ELR (cell line): ENCODE data around the gene PREX1.
"Not testable (repeated sequence)": the region's sequence is repeated elsewhere in the genome, so short reads cannot be mapped to it uniquely, and the experiment has no call there.

Experiments used
- DNase-seq: peaks from one replicate; pipeline ENCODE4 v3.0.0-alpha.2; 2015; ENCODE audit warnings: low read depth

Gene PREX1

DNA sequence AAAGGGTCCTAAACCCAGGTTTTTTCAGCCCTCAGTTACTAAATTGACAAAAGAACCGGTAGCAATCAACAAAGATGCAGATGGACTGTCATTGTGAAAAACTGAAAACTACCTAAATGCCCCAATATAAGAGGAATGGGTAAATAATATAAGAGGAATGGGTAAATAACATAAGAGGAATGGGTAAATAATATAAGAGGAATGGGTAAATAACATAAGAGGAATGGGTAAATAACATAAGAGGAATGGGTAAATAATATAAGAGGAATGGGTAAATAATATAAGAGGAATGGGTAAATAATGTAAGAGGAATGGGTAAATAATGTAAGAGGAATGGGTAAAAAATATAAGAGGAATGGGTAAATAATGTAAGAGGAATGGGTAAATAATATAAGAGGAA is 15.7 kb downstream of the PREX1 start:
- not testable (repeated sequence) for DNase-seq

DNA sequence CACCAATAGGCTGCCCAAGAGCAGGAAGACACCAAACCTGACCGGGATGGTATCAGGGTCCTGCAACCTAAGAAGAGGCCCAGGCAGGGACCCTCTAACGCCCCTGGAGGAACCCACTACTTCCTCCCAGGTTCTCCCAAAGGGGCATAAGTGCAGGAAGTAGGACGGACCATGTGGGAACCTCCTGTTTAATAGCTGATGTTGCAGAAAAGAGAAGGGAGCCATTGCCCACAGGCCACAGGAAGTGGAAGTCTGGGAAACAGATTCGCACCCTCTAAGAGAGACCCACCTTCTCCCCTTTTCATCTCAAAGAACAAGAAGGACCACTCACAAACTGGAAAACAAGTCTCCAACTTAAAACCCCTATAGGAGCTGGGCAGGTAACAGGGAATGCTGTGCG is 18.1 kb downstream of the PREX1 start:
- no peak for DNase-seq

DNA sequence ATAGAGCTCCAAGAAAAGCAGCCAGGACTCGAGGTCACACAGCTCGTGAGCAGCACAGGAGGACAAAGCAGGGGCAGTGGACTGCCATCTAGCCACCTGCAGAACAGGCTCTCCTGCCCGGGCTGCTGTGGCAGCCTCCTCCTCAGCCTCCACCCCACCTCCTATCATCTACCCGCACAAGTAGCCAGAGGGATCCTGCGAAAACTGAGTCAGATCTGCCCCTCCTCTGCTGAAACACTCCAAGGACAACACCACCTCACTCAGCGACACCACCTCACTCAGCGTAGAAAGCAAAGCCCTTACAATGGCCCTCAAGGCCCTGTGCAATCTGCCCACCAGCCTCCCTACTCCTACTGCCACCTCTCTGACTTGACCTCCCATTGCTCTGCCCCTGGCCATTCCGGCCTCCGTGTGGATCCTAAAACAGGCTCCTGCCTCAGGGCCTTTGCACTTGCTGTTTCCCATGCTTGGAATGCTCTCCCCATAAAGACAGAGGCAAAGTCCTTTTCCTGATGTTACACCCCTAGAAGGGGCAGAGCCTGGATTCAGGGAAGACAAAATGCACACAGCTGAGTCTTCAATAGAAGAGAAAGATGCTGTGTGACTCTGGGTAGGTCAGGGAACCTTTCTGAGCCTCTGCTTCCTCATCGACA is 19.3 kb downstream of the PREX1 start:
- DNase-seq, result no peak

DNA sequence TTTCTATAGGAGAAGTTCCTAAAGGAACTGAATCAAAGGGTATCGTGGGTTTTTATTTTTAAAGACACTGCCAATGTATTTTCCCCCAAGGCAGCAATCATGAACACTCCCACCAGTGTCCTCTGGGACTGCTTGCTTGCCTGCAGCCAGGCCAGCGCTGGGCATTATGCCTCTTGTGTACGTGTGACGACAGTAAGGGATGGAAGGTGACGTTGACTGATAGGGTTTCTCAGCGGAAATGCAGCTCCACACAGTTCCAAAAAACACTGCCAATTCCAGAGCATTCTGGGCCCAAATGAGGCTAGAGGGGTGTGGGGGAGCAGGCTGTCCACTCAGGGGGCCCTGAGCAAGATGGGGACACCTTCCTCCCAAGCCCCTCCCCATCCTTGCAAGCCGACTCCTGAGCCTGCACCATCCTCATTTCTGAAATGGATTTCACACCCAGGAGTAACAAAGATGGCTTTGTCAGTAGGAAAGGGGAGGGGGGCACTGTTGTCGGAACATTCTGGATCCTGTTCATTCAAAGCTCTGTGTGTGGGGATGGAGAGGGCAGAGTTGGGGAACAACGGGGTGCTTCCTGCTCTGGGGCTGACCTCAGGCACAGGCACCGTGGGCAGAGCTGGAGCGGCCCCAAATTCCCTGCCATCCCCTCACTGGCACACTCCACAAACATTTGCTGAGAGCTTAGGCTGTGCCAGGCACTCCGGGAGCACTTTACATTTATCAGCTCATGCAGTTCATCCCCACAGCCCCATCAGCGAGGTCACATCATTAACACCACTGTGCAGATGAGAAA is 20.0 kb downstream of the PREX1 start:
- DNase-seq, result no peak

DNA sequence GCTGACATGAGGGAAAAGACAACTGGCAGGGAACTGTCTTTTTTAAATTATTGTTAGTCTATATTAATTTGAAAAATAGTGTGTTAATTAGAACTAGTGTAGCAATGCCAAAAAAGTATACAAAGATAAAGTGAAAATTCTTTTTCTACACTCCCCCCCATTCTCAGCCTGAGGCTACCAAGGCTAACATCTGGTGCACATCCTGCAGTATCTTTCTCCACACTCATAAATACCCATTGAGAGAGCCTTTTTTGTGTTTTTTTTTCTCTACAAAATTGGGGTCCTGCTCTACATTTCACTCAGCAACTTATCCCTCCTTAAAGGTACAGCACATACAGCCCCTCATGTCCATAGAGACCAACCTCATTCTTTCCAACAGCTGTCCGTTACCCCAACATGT is 20.7 kb downstream of the PREX1 start:
- no peak for DNase-seq

DNA sequence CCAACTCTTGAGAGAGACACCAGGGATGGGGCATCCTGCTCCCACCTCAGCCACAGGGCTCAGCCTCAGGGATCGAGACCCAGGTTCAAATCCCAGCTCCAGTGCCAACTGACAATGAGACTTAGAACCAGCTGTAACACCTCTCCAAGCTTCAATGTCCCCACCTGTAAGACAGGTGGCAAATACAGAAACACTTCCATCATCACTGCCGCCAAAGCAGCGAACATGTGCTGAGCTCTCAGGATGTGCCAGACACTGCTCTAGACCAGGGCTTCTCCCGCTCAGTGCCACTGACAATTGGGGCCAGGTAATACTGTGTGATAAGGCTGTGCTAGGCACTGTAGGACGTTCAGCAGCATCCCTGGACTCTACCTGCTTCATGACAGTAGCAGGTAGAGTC is 22.1 kb downstream of the PREX1 start:
- no peak for DNase-seq

DNA sequence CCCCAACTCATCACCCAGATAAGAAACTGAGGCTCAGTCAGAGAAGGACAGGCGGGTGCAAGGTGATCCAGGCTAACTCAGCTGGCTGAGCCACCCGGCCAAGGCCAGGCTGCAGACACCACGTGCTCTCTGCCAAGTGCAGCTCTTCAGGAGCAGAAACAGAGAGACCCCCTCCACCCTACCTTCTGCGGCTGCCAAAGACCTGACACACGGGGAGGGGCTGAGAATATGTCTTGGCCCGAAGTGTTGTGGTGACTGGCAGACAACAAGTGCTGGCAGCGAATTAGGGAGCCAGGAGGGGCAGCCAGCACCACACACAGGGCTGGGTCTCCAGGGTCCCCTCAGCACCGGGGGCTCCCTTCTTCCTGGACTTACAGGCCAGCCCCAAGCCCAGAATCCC is 22.5 kb downstream of the PREX1 start:
- DNase-seq, result no peak

DNA sequence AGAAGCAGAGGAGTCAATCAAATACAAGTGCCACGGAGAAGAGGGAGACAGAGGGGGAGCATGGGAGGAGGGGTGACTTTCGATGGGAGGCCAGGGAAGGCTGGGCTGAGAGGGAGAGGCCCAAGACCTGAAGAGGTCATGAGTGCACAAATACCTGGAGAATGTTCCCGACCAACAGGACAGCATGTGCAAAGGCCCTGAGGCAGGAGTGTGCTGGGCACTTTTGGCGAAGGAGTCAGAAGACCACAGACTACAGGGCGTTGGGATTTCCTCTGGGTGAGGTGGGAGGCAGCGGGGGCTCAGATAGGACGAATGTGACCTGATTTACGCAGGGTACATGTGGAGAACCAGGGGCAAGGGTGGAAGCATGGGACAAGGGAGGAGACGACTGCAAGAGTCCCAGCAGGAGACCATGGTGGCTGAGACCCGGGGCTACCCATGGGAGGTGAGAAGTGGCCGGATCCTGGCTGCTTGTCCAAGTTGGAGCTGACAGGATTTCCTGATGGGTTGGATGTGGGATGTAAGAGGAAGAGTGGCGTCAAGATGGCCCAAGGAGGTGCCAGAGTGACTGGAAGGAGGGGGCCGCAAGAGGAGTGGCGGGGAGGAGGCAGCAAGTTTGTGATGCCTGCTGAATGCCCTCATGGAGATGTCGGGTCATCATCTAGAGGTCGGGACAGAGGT is 23.4 kb downstream of the PREX1 start:
- DNase-seq, result no peak

DNA sequence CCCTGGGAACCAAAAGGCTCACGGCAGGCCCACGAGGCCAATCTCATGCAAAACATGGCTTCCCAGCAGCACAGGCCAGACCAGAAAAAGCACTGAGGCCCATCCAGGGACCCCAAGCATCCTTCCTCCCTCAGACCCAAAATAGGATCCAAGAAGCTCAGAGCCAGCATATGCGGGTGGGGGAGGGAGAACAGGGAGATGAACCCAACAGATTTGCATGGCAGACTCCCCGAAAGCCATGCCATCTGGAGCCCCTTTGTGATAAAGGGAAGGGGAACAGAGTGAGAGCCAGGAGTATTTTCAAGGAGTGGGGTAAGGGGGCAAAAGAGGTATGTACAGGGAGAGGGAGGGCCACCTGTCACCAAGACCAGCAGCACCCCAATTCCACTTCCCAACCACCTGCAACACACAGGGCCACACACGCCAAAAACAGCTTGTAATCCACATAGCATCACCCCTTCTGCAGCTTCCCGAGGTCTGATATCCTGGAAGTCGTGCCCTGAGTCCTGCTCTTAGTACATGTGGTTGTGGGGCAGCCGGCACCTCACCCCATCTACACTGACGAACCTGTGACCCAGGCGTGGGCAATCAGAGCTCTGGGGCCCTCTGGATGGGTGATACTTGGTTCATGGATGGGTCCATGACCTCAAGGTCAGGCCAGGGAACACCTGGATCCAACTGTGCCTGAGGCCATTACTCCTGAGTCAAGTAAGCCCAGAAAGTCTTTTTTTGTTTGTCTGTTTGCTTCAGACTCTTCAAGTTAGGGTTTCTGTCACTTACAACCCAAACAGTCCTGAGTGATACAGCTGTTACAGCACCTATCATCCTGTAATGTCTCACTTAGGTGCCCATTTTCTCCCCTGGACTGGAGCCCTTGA is 24.4 kb downstream of the PREX1 start:
- DNase-seq, result no peak

DNA sequence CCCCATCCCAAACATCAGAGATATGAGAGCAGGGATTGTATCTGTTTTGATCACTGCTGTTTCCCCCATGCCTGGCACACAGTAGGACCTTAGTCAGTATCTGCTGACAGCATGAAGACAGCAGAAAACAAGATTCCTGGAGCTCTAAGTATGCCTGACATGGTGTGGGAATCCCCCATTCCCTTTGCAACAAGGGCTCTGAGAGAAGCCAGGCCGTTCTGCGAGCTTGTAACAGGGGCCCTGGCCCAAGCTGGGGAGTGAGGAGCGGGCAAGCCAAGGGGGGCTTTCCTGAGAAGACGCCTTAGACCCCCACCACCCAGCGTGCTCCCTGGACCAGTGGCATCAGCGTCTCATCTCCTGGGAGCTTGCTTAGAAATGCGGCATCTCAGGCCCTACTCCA is 25.2 kb downstream of the PREX1 start:
- DNase-seq, result no peak

DNA sequence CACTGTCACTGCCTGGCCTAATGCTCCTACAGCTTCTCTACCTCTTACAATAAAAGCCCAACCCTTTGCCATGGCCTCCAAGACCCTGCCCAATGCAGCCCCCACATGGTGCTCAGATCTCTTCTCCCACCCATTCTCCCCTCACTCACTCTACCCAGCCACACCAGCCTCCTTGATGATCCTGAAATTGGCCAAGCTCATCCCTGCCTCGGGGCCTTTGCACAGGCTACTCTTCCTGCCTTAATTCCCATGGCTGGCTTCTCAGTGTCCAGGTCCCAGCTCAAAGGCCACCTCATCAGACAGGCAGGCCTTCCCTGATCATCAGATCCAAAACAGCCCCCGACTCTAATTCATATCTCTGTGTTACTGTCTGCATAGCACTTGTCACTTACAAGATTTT is 25.6 kb downstream of the PREX1 start:
- DNase-seq, result no peak

DNA sequence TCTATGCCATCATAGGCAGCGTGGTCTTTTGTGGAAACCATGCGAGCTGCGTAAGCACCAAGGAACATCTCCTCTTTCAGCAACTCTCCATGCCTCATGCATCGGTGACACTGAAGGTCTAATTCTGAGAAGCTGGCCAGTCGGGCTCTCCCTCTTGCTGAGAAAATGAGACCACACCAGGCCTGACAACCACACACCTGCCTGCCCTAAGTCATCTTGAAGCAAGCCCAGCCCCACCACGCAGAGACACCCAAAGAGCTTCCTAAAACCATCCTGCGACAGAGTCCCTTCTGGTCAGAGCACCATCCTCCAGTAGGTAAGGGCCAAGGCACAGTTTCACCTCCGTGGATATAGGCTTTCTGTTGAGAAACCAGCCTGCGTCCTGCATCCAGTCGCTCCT is 26.6 kb downstream of the PREX1 start:
- DNase-seq, result no peak

DNA sequence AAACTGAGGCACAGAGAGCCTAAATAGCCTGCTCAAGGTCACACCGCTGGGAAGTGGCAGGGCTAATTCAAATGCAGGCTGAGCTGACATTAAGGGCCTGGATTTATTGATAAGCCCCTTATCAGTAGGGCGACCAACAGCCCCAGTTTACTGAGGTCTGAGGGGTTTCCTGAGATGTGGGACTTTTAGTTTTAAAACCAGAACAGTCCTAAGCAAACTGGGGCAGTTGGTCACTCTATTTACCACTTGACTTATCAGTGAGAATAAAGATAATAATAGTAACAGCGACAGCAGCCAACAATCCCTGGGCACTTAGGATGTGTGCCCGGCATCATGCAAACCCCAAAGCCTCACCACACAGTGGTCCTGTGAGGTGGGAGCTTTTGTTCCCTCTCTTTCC is 27.6 kb downstream of the PREX1 start:
- DNase-seq, result no peak

DNA sequence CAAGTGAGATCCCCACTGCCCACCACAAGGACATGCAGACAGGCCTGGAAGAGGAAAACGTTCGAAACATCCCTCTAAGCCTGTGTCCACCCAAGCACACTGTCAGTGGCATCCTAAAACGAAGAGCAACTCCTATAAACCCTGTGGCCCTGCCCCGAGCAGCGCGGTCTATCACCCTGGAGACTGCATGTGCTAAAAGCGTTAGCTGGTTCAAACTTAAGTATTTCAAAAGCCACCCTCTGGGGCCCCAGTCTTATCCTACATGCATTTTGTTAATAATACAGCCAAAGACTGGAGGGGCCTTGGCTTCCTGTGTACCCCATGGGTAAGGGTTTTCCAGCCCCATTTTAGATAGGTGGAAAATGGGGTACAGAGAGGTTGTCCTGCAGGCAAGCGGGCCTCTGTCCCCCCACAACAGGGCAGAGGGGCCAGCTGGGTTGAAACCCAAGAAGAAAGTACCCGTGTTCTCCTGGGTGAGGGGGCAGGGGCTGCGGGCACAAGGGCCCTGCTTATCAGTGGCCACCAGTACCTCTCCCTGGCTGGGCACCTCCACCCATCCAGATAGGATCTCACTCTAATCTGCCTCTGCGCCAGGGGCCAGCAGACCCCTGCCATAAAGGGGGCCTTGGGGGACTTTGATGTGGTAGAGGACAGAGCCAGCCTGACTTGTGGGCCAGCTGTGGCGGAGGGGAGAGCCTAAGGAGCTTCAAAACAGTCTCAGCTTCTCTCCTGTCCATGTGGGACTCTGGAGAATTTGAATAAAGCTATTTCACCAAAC is 28.3 kb downstream of the PREX1 start:
- DNase-seq, result no peak

DNA sequence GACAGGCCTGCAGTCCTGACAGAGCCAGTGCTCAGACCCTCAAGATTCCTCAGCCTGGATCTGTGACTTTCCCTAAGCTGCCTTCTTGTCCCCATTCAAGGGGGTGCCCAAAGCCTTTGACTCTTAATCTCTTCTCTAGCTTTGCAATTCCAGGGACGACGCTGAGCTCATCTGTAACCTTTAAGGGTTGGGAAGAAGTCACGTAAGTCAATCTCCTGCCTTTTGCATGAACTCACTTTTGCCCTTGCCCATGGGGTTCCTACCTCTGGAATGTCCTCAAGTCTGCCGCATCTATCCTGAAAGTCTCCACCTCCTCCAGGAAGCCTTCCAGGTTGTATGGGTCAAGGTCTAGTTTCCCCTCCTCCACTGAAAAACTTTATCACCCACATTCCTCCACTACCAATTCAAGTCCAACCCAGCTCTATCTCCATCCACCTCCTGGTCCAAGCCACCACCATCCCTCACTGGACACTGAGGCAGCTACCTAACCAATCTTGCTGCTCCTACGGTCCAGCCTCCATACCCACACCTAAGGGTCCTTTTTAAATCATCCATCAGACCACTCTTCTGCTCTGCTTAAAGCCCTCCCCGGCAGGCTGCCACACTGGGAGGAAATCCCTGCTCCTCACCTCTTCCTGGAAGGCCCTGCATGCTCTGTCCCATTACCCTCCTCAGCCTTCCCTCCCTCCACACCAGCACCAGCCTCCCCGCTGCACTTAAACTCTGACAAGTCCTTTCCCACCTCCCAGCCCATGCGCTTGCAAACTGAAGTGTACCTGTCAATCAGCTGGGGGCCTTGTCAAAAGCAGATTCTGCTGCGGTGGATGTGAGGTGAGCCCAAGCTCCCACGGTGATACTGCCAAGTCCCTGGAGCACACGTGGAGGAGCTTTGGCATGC is 29.7 kb downstream of the PREX1 start:
- DNase-seq, result no peak

DNA sequence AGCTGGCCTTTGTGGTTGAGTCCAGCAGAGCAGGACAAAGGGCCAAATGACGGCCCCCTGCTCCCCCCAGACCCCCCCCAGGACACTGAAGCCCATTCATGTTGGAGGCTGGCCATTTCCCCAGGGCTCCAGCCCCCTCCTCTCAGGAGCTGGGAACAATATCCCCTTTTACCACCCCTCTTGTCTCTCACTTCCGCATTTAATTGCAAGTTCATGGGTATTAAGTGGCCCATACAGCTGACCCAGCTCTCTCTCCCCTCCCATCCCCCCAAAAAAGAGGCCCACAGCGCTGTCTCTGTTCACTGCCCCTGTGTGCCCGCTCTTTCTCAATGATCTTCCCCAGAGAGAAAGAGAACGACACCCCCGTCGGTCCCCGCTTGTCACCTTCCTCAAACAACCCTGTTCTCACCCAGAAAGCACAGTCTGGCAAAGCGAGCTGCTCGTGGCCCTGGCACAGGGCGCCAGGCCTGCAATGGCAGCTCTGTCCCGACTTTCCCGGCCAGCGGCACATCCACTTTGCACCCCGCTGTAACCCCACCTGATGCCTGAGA is 30.4 kb downstream of the PREX1 start:
- no peak for DNase-seq

DNA sequence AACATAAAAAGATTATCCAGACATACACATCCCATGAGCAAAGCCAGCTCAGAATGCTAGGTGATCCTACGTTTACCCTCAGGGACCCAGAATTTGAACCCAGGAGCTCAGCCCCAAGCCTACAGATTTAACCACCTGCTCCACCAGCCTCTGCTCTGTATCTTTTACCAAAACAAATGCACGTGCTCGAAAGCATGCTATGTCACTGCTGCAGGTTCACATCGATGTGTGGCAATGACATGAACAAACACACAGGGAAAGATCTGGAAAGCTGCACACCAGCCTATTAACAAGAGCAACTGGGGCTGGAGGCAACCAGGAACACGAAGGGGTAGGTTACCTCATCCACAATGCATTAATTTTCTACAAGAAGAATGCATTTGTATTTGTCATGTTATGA is 32.1 kb downstream of the PREX1 start:
- DNase-seq, result peak; percentile 19

DNA sequence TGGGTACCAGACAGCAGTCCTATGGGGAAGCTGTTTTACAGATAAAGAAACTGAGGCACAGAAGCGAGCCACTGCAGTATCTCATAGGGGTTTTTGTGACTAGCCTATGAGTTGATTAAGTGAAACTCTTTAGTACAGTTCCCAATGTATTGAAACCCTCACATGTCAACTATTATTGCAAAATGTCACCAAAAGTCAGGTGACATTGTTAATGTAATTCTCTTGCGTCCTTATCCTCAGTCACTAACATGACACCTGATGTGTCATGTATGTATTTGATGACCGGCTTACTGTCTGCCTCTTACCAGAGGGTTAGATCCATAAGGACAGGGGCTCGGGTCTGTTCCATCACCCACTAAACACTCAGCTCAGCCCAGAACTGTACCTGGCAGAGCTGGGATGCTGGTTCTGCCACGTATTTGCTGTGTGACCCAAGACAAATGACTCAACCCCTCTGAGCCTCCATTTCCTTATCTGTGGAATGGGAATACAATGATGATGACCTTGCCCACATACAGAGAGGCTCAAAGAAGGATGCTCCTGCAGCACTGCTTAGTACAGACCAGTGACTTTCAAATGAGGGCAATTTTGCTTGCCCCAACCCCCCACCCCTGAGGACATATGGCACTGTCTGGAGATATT is 32.9 kb downstream of the PREX1 start:
- no peak for DNase-seq

DNA sequence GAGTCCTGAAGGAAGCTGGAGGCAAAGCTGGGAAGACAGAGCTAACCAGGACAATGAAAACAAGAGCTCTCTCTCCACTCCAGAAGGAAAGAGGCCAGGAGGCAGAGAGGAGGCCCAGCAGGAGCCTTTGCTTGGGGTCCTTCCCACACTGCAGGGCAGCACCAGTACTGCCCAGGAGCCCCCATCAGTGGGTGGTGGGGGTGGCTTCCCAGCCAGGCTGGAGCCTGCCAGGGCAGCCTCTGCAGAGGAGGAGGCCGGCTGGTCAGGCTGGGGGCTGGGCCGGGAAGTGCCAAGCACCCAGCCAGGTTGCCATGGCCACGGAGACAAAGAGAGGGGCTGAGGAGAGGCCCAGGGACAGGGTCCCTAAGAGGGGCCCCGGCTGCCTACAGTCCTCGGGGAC is 33.4 kb downstream of the PREX1 start:
- DNase-seq, result no peak

DNA sequence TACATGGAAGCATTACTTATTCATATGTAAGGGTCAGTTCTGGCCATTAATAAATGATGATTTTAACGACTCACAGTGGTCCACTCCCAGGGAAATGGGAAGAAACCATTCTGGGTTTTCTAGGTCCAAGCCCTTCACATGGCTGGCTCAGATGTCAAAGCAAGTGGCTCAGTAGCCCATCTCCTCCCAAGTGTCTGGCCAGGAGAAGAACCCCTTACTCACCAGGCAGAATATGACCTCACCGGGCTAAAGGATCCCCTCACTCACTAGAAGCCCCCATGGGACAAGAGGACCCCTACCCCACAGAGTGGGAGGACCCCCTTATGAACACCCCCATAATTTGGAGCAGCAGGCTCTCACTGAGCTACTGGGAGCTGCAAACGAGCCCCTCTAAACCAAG is 34.0 kb downstream of the PREX1 start:
- DNase-seq, result no peak
